Islet of Langerhans (tissue), 1 donor: ENCODE data around the gene HUNK.
"Not testable (repeated sequence)": the region's sequence is repeated elsewhere in the genome, so short reads cannot be mapped to it uniquely, and the experiment has no call there.

Experiments used
- FAIRE-seq: peaks from one replicate; lab custom pipeline; 2011; peaks lifted over from hg19 to GRCh38; lab: Jason Lieb, UNC

The HUNK gene

DNA sequence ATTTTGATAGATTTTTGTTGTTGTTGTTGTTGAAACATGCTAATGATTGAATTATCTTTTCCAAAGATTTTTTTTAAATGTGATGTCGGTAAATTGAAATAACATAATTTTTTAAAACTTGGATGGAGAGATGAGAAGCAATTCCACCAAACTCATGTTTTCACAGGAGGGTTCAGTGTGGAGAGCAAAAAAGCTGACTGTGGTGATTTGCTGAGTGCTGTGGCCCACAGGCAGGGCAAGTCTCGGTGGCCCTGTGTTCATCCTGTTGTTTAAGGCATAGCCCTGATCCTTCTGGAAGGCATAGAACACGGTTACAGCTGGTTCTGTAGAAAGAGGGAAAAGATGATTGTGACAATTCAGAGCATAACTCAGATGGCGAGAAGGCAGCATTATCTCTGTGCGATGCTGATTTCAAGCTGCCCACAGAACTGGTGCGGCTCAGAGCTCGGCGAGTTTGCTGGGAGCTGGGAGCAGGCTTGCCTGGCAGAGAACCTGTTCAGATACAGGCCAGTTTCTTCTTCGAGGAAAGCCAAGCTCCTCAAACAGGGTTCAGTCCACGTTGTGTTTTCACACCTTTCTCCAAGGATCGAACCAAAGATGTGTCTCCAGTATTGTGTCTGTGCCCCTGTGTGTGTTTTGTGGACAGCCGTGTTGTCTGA lies 127.1 kb downstream of the HUNK start:
- no peak for FAIRE-seq

DNA sequence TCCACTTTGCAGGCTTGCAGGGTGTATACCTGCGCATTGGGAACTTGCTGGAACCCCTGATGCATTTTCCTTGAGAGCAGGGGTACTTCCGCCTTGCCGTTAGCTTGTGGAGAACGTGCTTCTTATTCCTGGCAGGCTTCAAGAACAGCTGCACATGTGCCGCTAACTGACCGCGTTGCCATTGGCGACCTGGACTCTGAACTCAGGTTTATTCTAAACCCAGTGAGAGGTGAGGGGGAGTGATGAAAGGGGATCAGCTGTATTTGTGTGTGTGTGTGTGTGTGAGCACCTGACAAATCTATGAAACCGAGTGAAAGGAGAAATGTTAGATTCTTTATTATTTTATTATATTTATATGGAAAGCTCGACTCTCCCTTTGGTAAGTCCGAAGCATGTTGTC lies 128.6 kb downstream of the HUNK start:
- FAIRE-seq: no peak

GRCh38 chr21:32003411-32003810 lies 130.6 kb downstream of the HUNK start:
- FAIRE-seq: no peak

DNA sequence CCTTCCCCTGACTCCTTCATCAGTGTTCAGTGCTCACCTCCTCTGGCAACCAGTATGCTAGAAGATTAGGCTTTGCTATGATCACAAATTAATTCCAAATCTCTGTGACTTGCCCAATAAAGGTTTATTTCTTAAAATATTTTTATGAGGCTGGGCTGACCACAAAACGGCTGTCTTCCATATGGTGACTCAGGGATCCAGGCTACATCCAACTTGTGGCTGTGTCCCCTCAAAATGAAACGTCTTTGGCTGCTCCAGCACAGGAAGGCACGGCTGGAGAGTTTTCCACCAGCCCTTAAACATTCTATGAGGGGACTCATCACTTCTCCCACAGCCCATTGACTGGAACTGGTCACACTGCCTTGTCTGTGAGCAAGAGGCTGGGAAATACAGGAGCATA lies 131.5 kb downstream of the HUNK start:
- no peak for FAIRE-seq

DNA sequence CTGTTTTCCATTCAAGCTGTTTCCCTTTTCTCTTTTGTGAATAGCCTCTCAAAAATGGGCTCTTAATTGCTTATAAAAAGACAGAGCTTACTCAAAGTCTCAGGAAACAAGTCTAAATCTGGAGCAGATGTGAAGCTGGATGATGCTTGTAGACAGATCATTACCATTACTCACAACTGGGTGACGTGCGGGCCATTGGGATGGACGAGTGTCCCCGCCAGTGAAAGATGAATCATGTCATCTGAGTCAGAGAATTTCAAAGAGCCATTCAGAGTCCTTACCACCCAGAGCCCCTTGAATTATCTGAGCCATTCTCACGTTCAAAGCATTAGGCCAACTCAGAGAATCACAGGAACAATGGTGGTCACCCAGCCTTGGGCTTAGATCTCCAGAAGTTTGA lies 134.6 kb downstream of the HUNK start:
- no peak for FAIRE-seq

GRCh38 chr21:32008714-32009113 lies 135.9 kb downstream of the HUNK start:
- no peak for FAIRE-seq

- no peak for FAIRE-seq
These were observed 136.4 kb downstream of the HUNK start for GRCh38 chr21:32009263-32009662.

DNA sequence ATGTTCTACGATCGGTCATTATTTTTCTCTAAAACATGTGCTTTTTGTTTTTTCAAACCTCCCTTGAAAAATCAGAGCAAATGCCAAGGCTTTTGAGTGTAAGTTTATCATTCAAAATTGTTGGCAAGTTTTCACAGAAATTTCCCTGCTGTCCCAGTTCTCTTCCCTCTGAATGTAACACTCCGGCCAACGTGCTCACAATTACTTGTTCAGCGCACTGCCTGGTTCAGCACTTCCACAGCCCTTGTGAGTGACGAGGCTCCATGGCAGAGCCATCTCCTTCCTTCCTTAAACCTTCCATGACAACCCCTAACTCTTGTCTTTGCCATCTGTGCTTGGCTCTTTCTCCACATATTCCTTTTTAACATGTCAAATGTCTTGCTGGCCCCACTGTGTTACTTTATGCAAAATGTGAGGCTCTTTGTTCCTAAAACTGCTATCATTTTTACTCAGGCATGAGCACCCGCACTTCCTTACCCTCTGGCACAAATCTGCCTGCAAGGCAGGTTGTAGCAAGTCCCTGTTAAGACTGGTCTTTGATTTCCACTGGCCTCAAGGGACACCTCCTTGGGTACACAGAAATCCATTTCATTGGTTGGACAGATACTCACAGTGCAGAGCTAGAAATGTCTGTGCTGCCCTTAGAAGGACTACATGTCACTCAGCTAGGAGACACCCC lies 142.8 kb downstream of the HUNK start:
- FAIRE-seq: no peak

- no peak for FAIRE-seq
These were observed 145.6 kb downstream of the HUNK start for GRCh38 chr21:32018381-32018780.

GRCh38 chr21:32020564-32020963 lies 147.7 kb downstream of the HUNK start:
- no peak for FAIRE-seq

DNA sequence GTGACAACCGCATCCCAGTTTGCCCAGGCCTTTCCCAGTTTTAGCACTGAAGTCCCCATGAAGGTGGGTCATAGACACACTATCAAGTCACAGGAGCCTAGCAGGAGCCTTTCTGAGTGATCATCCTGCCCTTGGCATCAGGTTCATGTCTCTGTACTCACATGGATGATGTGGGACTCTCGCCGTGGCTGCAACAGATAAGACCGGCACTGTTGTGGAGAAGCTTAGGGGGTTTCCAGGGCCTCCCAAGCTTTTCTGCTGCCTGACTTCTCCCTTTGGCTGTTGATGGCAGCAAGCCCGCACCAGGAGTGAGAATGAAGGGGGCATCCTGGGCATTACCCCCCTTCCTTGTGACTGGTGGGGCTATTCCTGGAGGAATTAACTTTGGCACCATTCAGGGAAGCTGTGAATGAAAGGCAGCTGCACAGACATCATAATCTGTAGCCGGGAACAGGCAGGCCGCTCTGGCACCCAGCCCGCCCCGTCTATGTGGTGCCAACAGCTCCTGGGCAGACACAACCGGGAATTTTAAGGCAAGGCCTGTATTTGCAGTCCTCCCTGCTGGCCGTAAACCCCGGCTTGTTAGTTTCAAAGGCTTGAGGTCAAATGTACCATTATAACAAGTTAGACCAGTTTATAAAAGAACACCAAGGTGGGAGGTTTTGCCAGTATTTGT lies 148.6 kb downstream of the HUNK start:
- no peak for FAIRE-seq

GRCh38 chr21:32022146-32022545 lies 149.3 kb downstream of the HUNK start:
- FAIRE-seq: no peak

- FAIRE-seq: no peak
These were observed 157.4 kb downstream of the HUNK start for GRCh38 chr21:32030146-32030652.

GRCh38 chr21:32034850-32035249 lies 162.0 kb downstream of the HUNK start:
- FAIRE-seq: no peak

DNA sequence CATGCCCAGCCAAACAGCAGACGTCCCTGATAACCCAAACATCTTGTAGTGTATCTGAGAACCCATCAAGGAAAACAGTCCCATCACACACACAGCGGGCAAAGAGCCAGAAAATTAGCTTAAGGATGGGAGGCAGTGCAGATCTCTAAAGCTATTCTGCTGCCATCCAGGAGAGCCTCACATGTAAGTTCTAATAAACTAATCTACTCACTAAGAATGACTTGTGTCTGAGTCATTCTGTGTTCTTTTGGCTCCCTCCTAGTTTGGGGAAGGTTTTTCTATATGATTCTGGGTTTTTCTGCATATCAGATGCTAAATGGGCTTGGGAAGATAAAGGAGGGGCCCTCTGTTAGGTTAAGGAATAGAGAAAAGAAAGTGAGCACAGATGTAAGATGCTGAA lies 162.8 kb downstream of the HUNK start:
- FAIRE-seq: no peak

DNA sequence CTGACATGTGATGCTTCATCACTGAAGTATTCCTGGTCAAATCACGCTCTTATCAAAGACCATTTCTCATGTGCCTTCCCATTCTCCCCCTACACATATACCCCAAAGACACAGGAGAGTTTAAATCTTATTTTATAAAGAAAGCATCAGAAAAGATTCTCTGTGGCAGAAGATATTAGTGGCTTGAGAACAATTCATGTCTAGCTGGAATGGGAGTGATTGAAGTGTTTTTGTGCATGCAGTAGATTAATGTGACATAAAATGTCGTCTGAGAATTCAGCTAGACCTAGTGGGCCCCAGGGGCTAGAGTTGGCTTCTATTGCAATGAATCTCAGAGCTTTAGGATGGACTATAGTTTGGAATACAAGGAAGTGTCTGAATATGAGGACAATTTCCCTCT lies 163.9 kb downstream of the HUNK start:
- FAIRE-seq: no peak

DNA sequence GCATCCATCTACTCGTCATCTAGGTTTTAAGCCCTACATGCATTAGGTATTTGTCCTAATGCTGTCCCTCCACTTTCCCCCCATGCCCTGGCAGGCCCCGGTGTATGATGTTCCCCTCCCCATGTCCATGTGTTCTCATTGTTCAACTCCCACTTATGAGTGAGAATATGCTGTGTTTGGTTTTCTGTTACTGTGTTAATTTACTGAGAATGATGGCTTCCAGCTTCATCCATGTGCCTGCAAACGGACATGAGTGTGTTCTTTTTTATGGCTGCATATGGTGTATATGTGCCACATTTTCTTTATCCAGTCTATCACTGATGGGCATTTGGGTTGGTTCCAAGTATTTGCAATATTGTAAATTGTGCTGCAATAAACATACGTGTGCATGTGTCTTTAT lies 165.9 kb downstream of the HUNK start:
- FAIRE-seq: not testable (repeated sequence)

DNA sequence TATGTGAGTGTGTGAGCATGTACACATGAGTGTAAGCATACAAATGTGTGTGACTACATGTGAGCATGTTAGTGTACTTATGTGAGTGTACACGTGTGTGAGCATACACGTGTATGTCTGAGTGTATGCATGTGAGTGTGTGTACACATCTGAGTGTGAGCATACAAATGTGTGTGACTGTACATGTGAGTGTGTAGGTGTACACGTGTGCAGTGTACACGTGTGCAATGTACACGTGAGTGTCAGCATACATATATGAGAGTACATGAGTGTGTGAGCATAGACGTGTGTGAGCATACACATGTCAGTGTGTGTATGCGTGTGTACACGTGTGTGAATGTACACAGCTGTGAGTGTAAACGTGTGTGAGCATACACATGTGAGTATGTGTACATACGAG lies 170.6 kb downstream of the HUNK start:
- FAIRE-seq: no peak

DNA sequence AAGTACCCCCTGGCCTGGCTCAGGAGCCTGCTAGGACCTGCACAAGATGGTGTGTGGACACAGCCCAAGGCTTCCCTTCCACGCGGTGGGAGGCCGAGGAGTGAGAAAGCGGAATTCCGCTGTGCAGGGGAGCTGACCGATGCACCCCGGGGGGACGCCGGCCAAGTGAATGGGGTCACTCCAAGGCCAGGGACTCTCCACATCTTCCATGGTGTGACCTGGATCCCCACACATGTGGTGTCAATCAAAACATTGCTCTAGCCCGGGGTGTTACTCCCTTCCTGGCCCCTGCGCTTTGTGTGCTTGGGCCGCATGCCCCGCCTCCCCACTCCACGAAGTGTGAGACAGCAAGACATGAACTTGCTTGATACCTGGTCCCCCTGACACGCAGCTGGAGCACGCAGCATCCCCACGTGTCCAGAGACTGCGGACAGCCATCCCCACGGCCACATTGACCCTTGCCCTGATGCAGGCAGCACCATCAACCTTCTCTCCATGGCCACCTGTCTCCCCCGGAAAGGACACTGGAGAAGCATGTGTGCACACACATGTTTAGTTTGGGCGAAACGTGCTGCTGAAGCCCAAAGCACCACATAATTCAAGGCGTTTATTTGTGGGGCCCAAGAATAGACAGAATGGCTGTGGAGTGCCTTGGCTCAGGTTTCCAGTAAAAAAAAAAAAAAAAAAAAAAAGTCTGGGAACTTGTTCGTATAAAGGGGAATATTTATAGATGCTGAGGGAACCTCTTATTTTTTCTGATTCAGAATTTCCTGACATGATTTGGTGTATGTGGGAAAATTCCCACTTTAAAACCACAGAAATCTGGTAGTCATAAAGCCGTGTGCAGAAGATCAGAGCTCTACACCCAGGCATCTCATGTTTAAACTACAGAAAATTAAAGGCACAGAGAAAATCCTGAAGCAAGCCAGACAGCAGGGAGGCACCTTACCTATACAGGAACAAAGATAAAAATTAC lies 171.7 kb downstream of the HUNK start:
- FAIRE-seq: no peak

- FAIRE-seq: no peak
These were observed 173.4 kb downstream of the HUNK start for GRCh38 chr21:32046191-32046590.

DNA sequence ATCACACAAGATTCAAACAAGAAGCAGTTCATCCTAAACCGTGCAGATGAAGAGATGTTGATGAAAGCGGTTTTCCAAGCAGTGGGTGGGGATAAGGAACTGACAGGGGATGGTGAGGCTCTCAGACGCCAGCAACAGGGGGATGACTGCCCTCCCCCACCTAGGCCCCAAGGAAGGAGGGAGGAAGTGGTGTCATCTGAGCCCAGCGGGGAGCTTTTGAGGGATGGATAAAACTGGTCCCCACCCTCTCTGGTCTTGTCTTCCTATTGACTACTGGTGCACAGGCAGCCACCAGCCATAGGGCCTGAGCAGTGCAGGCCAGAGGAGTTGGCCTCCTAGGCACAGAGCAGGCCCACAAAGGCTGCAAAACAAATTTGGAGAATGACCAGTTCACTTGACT lies 175.5 kb downstream of the HUNK start:
- no peak for FAIRE-seq
